ENCODE measurements around the gene ETS2.

ETS2 gene

GRCh38 chr21:38780879-38781278 is 24.9 kb upstream of the ETS2 start:
- no peak for DNase-seq

GRCh38 chr21:38784458-38785266 is 21.1 kb upstream of the ETS2 start:
- DNase-seq = no peak

- no peak for DNase-seq
Measured at GRCh38 chr21:38785483-38785882, 20.2 kb upstream of the ETS2 start.

GRCh38 chr21:38787016-38787415 is 18.7 kb upstream of the ETS2 start:
- no peak for DNase-seq

GRCh38 chr21:38787461-38788274 is 18.1 kb upstream of the ETS2 start:
- DNase-seq = peak; percentile 56

GRCh38 chr21:38788275-38788905 is 17.3 kb upstream of the ETS2 start:
- DNase-seq = no peak

GRCh38 chr21:38789275-38789674 is 16.5 kb upstream of the ETS2 start:
- no peak for DNase-seq

GRCh38 chr21:38790059-38790458 is 15.7 kb upstream of the ETS2 start:
- no peak for DNase-seq

- no peak for DNase-seq
Measured at GRCh38 chr21:38790961-38791360, 14.8 kb upstream of the ETS2 start.

- no peak for DNase-seq
Measured at GRCh38 chr21:38792676-38793459, 12.9 kb upstream of the ETS2 start.

GRCh38 chr21:38793926-38794713 is 11.6 kb upstream of the ETS2 start:
- DNase-seq = peak; percentile 38

- DNase-seq = no peak
Measured at GRCh38 chr21:38794978-38795377, 10.8 kb upstream of the ETS2 start.

GRCh38 chr21:38795475-38795874 is 10.3 kb upstream of the ETS2 start:
- no peak for DNase-seq

GRCh38 chr21:38796424-38796823 is 9.3 kb upstream of the ETS2 start:
- DNase-seq = no peak

GRCh38 chr21:38797470-38797869 is 8.3 kb upstream of the ETS2 start:
- no peak for DNase-seq

- DNase-seq = no peak
Measured at GRCh38 chr21:38798081-38798480, 7.6 kb upstream of the ETS2 start.

GRCh38 chr21:38798481-38798882 is 7.2 kb upstream of the ETS2 start:
- DNase-seq = no peak

- no peak for DNase-seq
Measured at GRCh38 chr21:38800046-38800758, 5.5 kb upstream of the ETS2 start.

GRCh38 chr21:38800924-38801744 is 4.6 kb upstream of the ETS2 start:
- no peak for DNase-seq

All from NCI-H2107 (cell line).